HEK293T (cell line): Measurements from ENCODE around the gene TOMM6.

Experiments used
- CTCF ChIA-PET: fragments of 350-600 bp; formaldehyde crosslinking; extraction: SDS; loops from one replicate; lab custom pipeline; 2021; ENCODE audit warnings: antibody characterized with exemption, inconsistent platforms; lab: Yijun Ruan, JAX
- POLR2A ChIA-PET: fragments of 350-600 bp; formaldehyde crosslinking; extraction: SDS; loops from one replicate; lab custom pipeline; 2020; ENCODE audit warnings: antibody characterized with exemption, inconsistent platforms; lab: Yijun Ruan, JAX
- DNase-seq: peaks from one replicate; pipeline ENCODE4 v3.0.0; 2012; ENCODE audit warnings: mixed read lengths; ENCODE audit errors: extremely low spot score
- ARNT ChIP-seq: fragments of 450-650 bp; IDR thresholded peaks from 2 replicates; pipeline ENCODE4 v1.6.1; 2017; ENCODE audit warnings: mild to moderate bottlenecking
- BHLHE40 ChIP-seq: fragments of 450-650 bp; IDR thresholded peaks from 2 replicates; pipeline ENCODE4 v1.6.1; 2016; ENCODE audit warnings: mild to moderate bottlenecking, moderate library complexity, borderline replicate concordance
- CTBP1 ChIP-seq: fragments of 450-650 bp; IDR thresholded peaks from 2 replicates; pipeline ENCODE4 v1.6.1; 2016; ENCODE audit warnings: borderline replicate concordance
- ELF4 ChIP-seq: fragments of 450-650 bp; IDR thresholded peaks from 2 replicates; pipeline ENCODE4 v1.6.1; 2017; ENCODE audit warnings: antibody characterized with exemption
- FOXA1 ChIP-seq: fragments of 450-650 bp; IDR thresholded peaks from 2 replicates; pipeline ENCODE4 v1.6.1; 2016; ENCODE audit warnings: mild to moderate bottlenecking
- FOXK2 ChIP-seq: fragments of 450-650 bp; IDR thresholded peaks from 2 replicates; pipeline ENCODE4 v1.6.1; 2016; ENCODE audit warnings: mild to moderate bottlenecking
- FOXM1 ChIP-seq: fragments of 450-650 bp; IDR thresholded peaks from 2 replicates; pipeline ENCODE4 v1.6.1; 2017; ENCODE audit warnings: mild to moderate bottlenecking, borderline replicate concordance
- HDGF ChIP-seq: fragments of 450-650 bp; IDR thresholded peaks from 2 replicates; pipeline ENCODE4 v1.6.1; 2017; ENCODE audit warnings: antibody characterized with exemption, borderline replicate concordance
- L3MBTL2 ChIP-seq: fragments of 450-650 bp; conservative IDR thresholded peaks from 2 replicates; pipeline ENCODE4 v1.6.1; 2016; ENCODE audit warnings: mild to moderate bottlenecking
- LEF1 ChIP-seq: fragments of 450-650 bp; IDR thresholded peaks from 2 replicates; pipeline ENCODE4 v1.6.1; 2017; ENCODE audit warnings: mild to moderate bottlenecking, borderline replicate concordance
- NFRKB ChIP-seq: fragments of 450-650 bp; IDR thresholded peaks from 2 replicates; pipeline ENCODE4 v1.6.1; 2016; ENCODE audit warnings: mild to moderate bottlenecking, moderate library complexity
- PKNOX1 ChIP-seq: fragments of 450-650 bp; IDR thresholded peaks from 2 replicates; pipeline ENCODE4 v1.6.1; 2016
- SP1 ChIP-seq: fragments of 450-650 bp; IDR thresholded peaks from 2 replicates; pipeline ENCODE4 v1.6.1; 2017
- SUZ12 ChIP-seq: fragments of 450-650 bp; IDR thresholded peaks from 2 replicates; pipeline ENCODE4 v1.6.1; 2016; ENCODE audit warnings: mild to moderate bottlenecking
- TARDBP ChIP-seq: fragments of 450-650 bp; IDR thresholded peaks from 2 replicates; pipeline ENCODE4 v1.6.1; 2016
- ZNF384 ChIP-seq: fragments of 450-650 bp; IDR thresholded peaks from 2 replicates; pipeline ENCODE4 v1.6.1; 2016

Gene TOMM6

GRCh38 chr6:41826343-41827022, 39.0 kb downstream of the TOMM6 start:
- ChIA-PET POLR2A (no interaction called here), CTCF (no interaction called here)
- TF ChIP-seq FOXM1 (no peak), ZNF384 (no peak), SUZ12 (no peak), ARNT (no peak), FOXK2 (no peak), L3MBTL2 (no peak), CTBP1 (no peak), FOXA1 (no peak), SP1 (no peak), ELF4 (no peak), TARDBP (no peak), NFRKB (no peak), BHLHE40 (no peak), HDGF (no peak)
- DNase-seq: no peak

GRCh38 chr6:41832263-41832662, 44.8 kb downstream of the TOMM6 start:
- POLR2A ChIA-PET: interaction anchor here (1.9 kb wide), 1 partner anchor 45 kb away, joined by 7 read pairs; the partner anchor contains the start of gene TOMM6
- DNase-seq: no peak
- CTCF ChIA-PET: interaction anchor here (0.5 kb wide), 1 partner anchor 132 kb away, joined by 4 read pairs; no protein-coding TSS in a partner anchor
- no peak for TF ChIP-seq CTBP1
- TF ChIP-seq PKNOX1: no peak
- TF ChIP-seq FOXK2: no peak
- TF ChIP-seq HDGF: no peak
- TF ChIP-seq FOXA1: no peak
- no peak for TF ChIP-seq NFRKB
- no peak for TF ChIP-seq SP1
- TF ChIP-seq ZNF384: no peak
- TF ChIP-seq SUZ12: no peak
- TF ChIP-seq LEF1: no peak
- TF ChIP-seq FOXM1: no peak
- TF ChIP-seq L3MBTL2: no peak
- no peak for TF ChIP-seq TARDBP
- no peak for TF ChIP-seq ARNT
- TF ChIP-seq ELF4: no peak
- TF ChIP-seq BHLHE40: no peak

- no peak for TF ChIP-seq SUZ12
- ChIA-PET POLR2A (no interaction called here), CTCF (no interaction called here)
- no peak for DNase-seq
Observed at GRCh38 chr6:41836022-41836659, 48.6 kb downstream of the TOMM6 start.

GRCh38 chr6:41836660-41837052, 49.2 kb downstream of the TOMM6 start:
- ChIA-PET POLR2A (no interaction called here), CTCF (no interaction called here)
- DNase-seq: no peak
- TF ChIP-seq FOXA1 (no peak), CTBP1 (no peak), ZNF384 (no peak), SUZ12 (no peak), ARNT (no peak), NFRKB (no peak), FOXM1 (no peak), LEF1 (no peak), HDGF (no peak), FOXK2 (no peak), TARDBP (no peak)
